NB4 (cell line): ENCODE measurements around the gene ATP5ME.

Experiments used
- DNase-seq: peaks from one replicate; pipeline ENCODE4 v3.0.0; 2010; ENCODE audit warnings: low read depth
- H3K4me3 ChIP-seq: one replicate; pipeline ENCODE4 v1.5.1; 2011; ENCODE audit warnings: mild to moderate bottlenecking, low read depth, low read length, moderate library complexity
- MAX ChIP-seq: IDR thresholded peaks from 2 replicates; pipeline ENCODE4 v1.6.1; 2011; ENCODE audit warnings: low read depth, low read length
- MYC ChIP-seq: IDR thresholded peaks from 2 replicates; pipeline ENCODE4 v1.6.1; 2011; ENCODE audit warnings: low read depth, low read length
- POLR2A ChIP-seq: IDR thresholded peaks from 2 replicates; pipeline ENCODE4 v1.6.1; 2011; ENCODE audit warnings: mild to moderate bottlenecking; ENCODE audit not compliant: insufficient read length; ENCODE audit errors: extremely low read depth
- TF ChIP-seq, protein P1 (sequence below): IDR thresholded peaks from one replicate; pipeline ENCODE4 v1.5.1; 2012; ENCODE audit warnings: low read depth, low read length

ATP5ME gene

DNA sequence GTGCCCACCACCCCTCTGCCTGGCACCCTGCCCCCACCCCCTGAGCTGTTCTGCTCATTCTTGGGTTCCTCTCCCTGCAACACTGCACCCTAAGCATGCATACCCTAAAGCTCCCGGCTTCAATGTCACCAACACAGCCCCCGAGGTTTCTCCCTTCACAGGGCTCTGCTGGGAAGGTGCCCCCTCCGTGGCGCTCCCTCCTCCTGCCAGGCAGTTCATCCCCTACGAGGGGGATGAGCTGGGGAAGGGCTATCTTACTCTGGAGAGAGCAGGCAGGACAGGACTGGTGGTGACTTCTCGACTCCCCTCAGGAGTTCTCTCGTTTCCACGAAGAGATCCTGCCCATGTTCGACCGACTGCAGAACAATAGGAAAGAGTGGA lies 6.5 kb downstream of the ATP5ME start:
- TF ChIP-seq MYC = no peak
- TF ChIP-seq, protein P1, sequence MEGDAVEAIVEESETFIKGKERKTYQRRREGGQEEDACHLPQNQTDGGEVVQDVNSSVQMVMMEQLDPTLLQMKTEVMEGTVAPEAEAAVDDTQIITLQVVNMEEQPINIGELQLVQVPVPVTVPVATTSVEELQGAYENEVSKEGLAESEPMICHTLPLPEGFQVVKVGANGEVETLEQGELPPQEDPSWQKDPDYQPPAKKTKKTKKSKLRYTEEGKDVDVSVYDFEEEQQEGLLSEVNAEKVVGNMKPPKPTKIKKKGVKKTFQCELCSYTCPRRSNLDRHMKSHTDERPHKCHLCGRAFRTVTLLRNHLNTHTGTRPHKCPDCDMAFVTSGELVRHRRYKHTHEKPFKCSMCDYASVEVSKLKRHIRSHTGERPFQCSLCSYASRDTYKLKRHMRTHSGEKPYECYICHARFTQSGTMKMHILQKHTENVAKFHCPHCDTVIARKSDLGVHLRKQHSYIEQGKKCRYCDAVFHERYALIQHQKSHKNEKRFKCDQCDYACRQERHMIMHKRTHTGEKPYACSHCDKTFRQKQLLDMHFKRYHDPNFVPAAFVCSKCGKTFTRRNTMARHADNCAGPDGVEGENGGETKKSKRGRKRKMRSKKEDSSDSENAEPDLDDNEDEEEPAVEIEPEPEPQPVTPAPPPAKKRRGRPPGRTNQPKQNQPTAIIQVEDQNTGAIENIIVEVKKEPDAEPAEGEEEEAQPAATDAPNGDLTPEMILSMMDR = no peak
- H3K4me3 ChIP-seq = no peak overlapping the region
- DNase-seq = no peak

DNA sequence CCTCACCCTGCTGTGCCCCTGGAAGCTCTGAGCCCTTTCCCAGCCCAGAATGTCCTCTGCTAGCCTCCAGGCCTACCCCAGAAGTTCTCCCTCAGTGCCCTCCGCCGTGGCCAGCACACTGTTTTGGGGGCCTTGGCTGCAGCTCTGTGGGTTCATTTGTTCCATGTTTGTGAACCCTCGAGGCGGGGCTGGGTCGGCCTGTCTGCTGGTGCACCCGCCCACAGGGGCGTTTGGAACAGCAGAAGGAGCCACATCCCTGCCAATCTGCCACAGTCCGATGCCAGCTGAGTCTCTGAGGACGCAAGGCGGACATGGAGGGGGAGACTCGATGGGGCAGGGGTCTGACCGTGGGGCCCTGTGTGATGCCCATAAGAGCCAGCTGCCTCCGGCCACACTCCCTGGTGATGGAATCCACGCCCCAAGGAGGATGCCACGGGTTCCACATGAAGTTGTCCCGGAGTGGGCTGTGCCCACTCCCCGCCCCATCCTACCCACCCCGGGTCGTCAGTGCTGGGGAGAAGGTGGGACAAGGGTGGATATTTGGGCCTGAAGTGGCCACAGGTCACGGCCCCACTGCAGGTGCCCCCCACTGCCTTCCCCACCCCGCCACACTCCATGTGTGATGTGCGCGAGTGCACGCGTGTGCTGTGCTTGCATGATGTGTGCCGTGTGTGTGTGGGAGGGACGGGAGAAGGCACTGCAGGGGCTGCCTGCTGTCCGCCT lies 7.1 kb downstream of the ATP5ME start:
- no peak for DNase-seq
- no peak for TF ChIP-seq POLR2A
- TF ChIP-seq, protein P1 = no peak
- TF ChIP-seq MAX = no peak
- no peak for TF ChIP-seq MYC
- no peak overlapping the region for H3K4me3 ChIP-seq

DNA sequence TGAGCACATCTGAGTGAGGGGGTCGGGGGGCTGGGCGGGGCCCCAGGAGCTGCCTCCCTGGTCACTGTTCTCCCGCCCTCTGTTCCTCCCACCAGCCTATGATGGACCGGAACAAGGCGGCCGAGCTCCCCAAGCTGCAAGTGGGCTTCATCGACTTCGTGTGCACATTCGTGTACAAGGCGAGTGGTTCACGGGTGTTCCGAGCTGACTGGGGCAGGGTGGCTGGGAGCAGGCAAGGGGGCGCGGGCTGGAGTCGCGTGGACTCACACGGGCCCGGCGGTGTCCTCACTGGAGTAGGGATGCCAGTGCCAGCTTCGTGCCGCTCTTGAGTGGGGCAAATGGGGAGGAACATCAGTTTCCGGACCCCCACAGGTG lies 7.7 kb downstream of the ATP5ME start:
- DNase-seq = no peak
- TF ChIP-seq POLR2A = no peak

DNA sequence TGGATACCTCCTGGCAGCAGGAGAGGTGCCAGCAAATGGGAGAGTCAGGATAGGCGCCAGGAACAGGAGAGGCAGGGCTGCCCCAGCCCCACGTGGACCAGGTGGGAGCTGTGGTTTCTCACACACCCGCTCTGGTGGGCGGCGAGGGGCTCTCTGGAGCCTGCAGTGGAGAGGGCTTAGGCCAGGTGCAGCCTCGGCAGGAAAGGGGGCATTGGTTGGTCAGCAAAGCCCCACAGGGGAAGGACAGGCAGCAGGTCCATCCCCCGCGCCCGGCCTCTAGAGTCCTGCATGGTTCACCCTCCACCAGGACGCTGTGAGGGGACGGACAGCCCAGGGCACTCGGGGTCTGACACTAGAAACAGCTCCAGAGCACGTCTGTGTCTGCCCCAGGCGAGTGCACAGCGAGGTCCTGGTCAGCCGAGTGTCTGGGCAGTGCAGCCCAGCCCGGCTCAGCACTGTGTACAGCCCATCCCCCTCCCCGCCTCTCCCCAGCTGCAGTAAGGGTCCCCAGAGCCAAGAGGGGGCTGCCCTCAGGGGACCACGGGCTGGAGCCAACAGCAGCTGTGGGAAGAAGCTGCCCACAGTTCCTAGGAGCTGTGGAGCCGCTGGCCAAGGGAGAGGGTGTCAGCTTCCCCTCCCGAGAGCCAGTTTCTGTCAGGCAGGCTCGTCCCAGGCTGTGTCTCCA lies 8.2 kb downstream of the ATP5ME start:
- DNase-seq = no peak
- TF ChIP-seq, protein P1 = no peak
- TF ChIP-seq MYC (no peak), MAX (no peak)
- no peak overlapping the region for H3K4me3 ChIP-seq

More for the DNA sequence above, 7.7 kb downstream of the ATP5ME start:
- no peak overlapping the region for H3K4me3 ChIP-seq

DNA sequence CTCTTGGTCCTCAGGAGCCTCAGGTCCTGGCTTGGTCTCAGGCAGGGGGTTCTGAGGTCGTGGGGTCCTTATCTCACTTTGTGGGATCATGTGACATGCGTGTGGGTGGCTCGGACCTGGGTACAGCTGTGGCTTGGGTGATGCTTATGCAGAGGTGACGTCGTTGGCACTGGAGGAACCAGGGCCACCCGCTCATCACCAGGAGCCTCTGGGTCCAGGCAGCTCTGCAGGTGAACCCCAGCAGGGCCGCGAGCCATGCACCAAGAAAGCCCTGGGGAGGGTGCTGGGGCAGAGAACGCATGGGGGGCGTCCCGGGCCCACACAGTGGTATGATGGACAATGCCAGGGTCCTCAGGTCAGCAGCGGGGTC lies 8.7 kb downstream of the ATP5ME start:
- no peak for DNase-seq
- TF ChIP-seq POLR2A = no peak
- TF ChIP-seq, protein P1 = no peak
- TF ChIP-seq MAX = no peak
- no peak overlapping the region for H3K4me3 ChIP-seq

GRCh38 chr4:664713-665231 lies 9.3 kb downstream of the ATP5ME start:
- H3K4me3 ChIP-seq = no peak overlapping the region
- TF ChIP-seq, protein P1 = no peak
- TF ChIP-seq POLR2A (no peak), MYC (no peak), MAX (no peak)
- DNase-seq = no peak
